Measurements from ENCODE around the gene CFAP221. TPM values are rescaled to one million over a fixed set of nuclear protein-coding genes. Genes with fewer than 3 reads are reported as not detected.

The CFAP221 gene
- total and polyA plus RNA-seq, 7 donors = 0.07 TPM; not detected in 6

GRCh38 chr2:119637371-119637770 is 93.1 kb downstream of the CFAP221 start:
- H3K27me3 ChIP-seq = no peaks in the 10 kb centered on the region
- intact Hi-C loops (cut with DNase I) = no loop called here
- no peak for TF ChIP-seq CTCF (IDR thresholded peaks at IDR 0.05)
- TF ChIP-seq POLR2A (IDR thresholded peaks at IDR 0.05) = no peak
- TF ChIP-seq POLR2AphosphoS5 (IDR thresholded peaks at IDR 0.05) = no peak
- no peak for TF ChIP-seq EP300 (IDR thresholded peaks at IDR 0.05)
- H3K9me3 ChIP-seq = no peaks in the 10 kb centered on the region
- DNase-seq = no peak
- WGBS, 2 donors = 46 to 52% methylated on average over 5 of the region's 5 CpGs
- H3K4me3 ChIP-seq = no peak overlapping the region
- no peaks in the 10 kb centered on the region for H3K36me3 ChIP-seq
- peaks cover 0 to 3% (median 0%) of the 10 kb centered on the region in 4 donors for H3K4me1 ChIP-seq
- H3K27ac ChIP-seq = no peak overlapping the region

GRCh38 chr2:119638246-119638645 is 94.0 kb downstream of the CFAP221 start:
- WGBS, 2 donors = 63 to 70% methylated on average over 12 of the region's 12 CpGs
- Histone ChIP-seq H3K36me3 (no peaks in the 10 kb centered on the region), H3K9me3 (no peaks in the 10 kb centered on the region), H3K27me3 (no peaks in the 10 kb centered on the region), H3K4me3 (no peak overlapping the region), H3K27ac (no peak overlapping the region), H3K4me1 (peaks cover 0 to 3% (median 0%) of the 10 kb centered on the region in 4 donors)
- intact Hi-C loops (cut with DNase I) = no loop called here
- no peak for DNase-seq
- TF ChIP-seq CTCF (IDR thresholded peaks at IDR 0.05) = no peak
- no peak for TF ChIP-seq POLR2AphosphoS5 (IDR thresholded peaks at IDR 0.05)
- no peak for TF ChIP-seq POLR2A (IDR thresholded peaks at IDR 0.05)
- TF ChIP-seq EP300 (IDR thresholded peaks at IDR 0.05) = no peak

GRCh38 chr2:119638685-119639554 is 94.7 kb downstream of the CFAP221 start:
- no peaks in the 10 kb centered on the region for H3K9me3 ChIP-seq
- no peak overlapping the region for H3K27ac ChIP-seq
- DNase-seq = no peak
- TF ChIP-seq CTCF (IDR thresholded peaks at IDR 0.05) = no peak
- TF ChIP-seq POLR2A (IDR thresholded peaks at IDR 0.05) = no peak
- no peak for TF ChIP-seq EP300 (IDR thresholded peaks at IDR 0.05)
- no peak for TF ChIP-seq POLR2AphosphoS5 (IDR thresholded peaks at IDR 0.05)
- intact Hi-C loops (cut with DNase I) = no loop called here
- no peaks in the 10 kb centered on the region for H3K36me3 ChIP-seq
- WGBS, 2 donors = 61 to 68% methylated on average over 19 of the region's 19 CpGs
- H3K4me3 ChIP-seq = no peak overlapping the region
- no peaks in the 10 kb centered on the region for H3K27me3 ChIP-seq
- H3K4me1 ChIP-seq = peaks cover 0 to 3% (median 0%) of the 10 kb centered on the region in 4 donors

GRCh38 chr2:119641562-119642258 is 97.5 kb downstream of the CFAP221 start:
- TF ChIP-seq POLR2AphosphoS5 (IDR thresholded peaks at IDR 0.05) = no peak
- peak; percentile 15 to 93 (median 74) for TF ChIP-seq CTCF (IDR thresholded peaks at IDR 0.05)
- Histone ChIP-seq H3K4me3 (no peak overlapping the region), H3K27ac (no peak overlapping the region), H3K9me3 (no peaks in the 10 kb centered on the region), H3K36me3 (no peaks in the 10 kb centered on the region), H3K4me1 (peaks cover 0 to 3% (median 0%) of the 10 kb centered on the region in 4 donors), H3K27me3 (no peaks in the 10 kb centered on the region)
- WGBS, 2 donors = 5 to 11% methylated on average over 17 of the region's 17 CpGs
- DNase-seq = peak; percentile 73
- intact Hi-C loops (cut with DNase I) = loop anchor here (2.0 to 5.0 kb wide), 2 partner anchors 19 to 531 kb away; no protein-coding TSS in a partner anchor

Data from sigmoid colon (tissue), 7 donors.